Sigmoid colon (tissue), 4 donors: ENCODE measurements around the gene PSME1.

Source experiments
- POLR2AphosphoS5 ChIP-seq, 4 donors: sonication (generic); formaldehyde crosslinking; IDR thresholded peaks; one replicate each; pipeline ENCODE4 v1.6.1; 2017; ENCODE audit warnings: antibody characterized with exemption in 4 of 4
- TF ChIP-seq, protein P1 (sequence below), 4 experiments: fragments of 450-650 bp in 3 of 4; fragments of 200-600 bp in 1 of 4; IDR thresholded peaks; one replicate each; pipeline ENCODE4 v1.5.1; 2016 to 2019; ENCODE audit warnings: antibody characterized with exemption in 4 of 4, mild to moderate bottlenecking in 3 of 4, moderate library complexity in 2 of 4

DNA sequence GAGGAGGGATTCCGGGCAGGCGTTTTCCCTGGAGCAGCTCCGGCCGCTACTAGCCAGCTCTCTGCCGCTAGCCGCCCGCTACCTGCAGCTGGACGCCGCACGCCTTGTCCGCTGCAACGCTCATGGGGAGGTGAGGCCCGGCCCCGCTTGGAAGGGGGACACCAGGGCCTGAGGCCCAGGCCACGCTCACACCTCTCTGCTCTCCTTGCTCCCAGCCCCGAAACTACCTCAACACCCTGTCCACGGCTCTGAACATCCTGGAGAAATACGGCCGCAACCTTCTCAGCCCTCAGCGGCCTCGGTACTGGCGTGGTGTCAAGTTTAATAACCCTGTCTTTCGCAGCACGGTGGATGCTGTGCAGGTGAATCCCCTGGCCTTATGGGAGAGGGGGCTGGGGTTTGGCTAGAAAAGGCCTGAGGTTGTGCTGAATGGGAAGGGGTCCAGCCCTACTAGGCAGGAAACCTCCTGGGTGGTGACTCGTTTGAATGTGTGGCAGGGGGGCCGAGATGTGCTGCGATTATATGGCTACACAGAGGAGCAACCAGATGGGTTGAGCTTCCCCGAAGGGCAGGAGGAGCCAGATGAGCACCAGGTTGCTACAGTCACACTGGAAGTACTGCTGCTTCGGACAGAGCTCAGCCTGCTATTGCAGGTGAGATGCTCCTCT is 11.9 kb downstream of the PSME1 start:
- TF ChIP-seq, protein P1, sequence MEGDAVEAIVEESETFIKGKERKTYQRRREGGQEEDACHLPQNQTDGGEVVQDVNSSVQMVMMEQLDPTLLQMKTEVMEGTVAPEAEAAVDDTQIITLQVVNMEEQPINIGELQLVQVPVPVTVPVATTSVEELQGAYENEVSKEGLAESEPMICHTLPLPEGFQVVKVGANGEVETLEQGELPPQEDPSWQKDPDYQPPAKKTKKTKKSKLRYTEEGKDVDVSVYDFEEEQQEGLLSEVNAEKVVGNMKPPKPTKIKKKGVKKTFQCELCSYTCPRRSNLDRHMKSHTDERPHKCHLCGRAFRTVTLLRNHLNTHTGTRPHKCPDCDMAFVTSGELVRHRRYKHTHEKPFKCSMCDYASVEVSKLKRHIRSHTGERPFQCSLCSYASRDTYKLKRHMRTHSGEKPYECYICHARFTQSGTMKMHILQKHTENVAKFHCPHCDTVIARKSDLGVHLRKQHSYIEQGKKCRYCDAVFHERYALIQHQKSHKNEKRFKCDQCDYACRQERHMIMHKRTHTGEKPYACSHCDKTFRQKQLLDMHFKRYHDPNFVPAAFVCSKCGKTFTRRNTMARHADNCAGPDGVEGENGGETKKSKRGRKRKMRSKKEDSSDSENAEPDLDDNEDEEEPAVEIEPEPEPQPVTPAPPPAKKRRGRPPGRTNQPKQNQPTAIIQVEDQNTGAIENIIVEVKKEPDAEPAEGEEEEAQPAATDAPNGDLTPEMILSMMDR (IDR thresholded peaks at IDR 0.05), result no peak
- no peak for TF ChIP-seq POLR2AphosphoS5 (IDR thresholded peaks at IDR 0.05)
